H9 (cell line): ENCODE measurements around the gene UPK3B. TPM values are rescaled to one million over a fixed set of nuclear protein-coding genes. Genes with fewer than 3 reads are reported as not detected.
"Not testable (repeated sequence)": the region's sequence is repeated elsewhere in the genome, so short reads cannot be mapped to it uniquely, and the experiment has no call there.

Experiments used
- DNase-seq: peaks from one replicate; pipeline ENCODE4 v3.0.0-alpha.2; 2017
- H2AFZ ChIP-seq: one replicate; pipeline ENCODE4 v1.6.1; 2013; ENCODE audit warnings: mild to moderate bottlenecking, low read length, control low read depth, moderate library complexity
- H2AK5ac ChIP-seq: 2 replicates; pipeline ENCODE4 v1.6.1; 2013; ENCODE audit warnings: low read length, control low read depth, mixed read lengths; ENCODE audit not compliant: insufficient read length
- H2BK120ac ChIP-seq: one replicate; pipeline ENCODE4 v1.6.1; 2013; ENCODE audit warnings: low read depth, mild to moderate bottlenecking, low read length, control low read depth, inconsistent platforms; ENCODE audit not compliant: poor library complexity, severe bottlenecking
- H2BK12ac ChIP-seq: 2 replicates; pipeline ENCODE4 v1.6.1; 2013; ENCODE audit warnings: low read length, control low read depth, mixed read lengths, low read depth; ENCODE audit not compliant: insufficient read length
- H2BK15ac ChIP-seq: 2 replicates; pipeline ENCODE4 v1.6.1; 2013; ENCODE audit warnings: low read depth, low read length, control low read depth
- H2BK20ac ChIP-seq: one replicate; pipeline ENCODE4 v1.6.1; 2013; ENCODE audit warnings: low read depth, mild to moderate bottlenecking, low read length, control low read depth, inconsistent platforms; ENCODE audit not compliant: poor library complexity, severe bottlenecking
- H2BK5ac ChIP-seq: 2 replicates; pipeline ENCODE4 v1.6.1; 2013; ENCODE audit warnings: low read length, control low read depth, mixed read lengths; ENCODE audit not compliant: insufficient read length
- H3K14ac ChIP-seq: 2 replicates; pipeline ENCODE4 v1.6.1; 2013; ENCODE audit warnings: low read length, control low read depth; ENCODE audit not compliant: insufficient read depth
- H3K18ac ChIP-seq: 2 replicates; pipeline ENCODE4 v1.6.1; 2013; ENCODE audit warnings: low read depth, mild to moderate bottlenecking, mixed read lengths, low read length, control low read depth; ENCODE audit not compliant: insufficient read length
- H3K23ac ChIP-seq: 2 replicates; pipeline ENCODE4 v1.6.1; 2013; ENCODE audit warnings: low read length, control low read depth, mixed read lengths, low read depth; ENCODE audit not compliant: insufficient read length
- H3K23me2 ChIP-seq: 2 replicates; pipeline ENCODE4 v1.6.1; 2013; ENCODE audit warnings: low read depth, mild to moderate bottlenecking, mixed read lengths, low read length, control low read depth; ENCODE audit not compliant: insufficient read length, poor library complexity, severe bottlenecking
- H3K27ac ChIP-seq: 2 replicates; pipeline ENCODE4 v1.5.1; 2013; ENCODE audit warnings: low read length, control low read depth, mixed read lengths, low read depth; ENCODE audit not compliant: insufficient read length
- H3K27me3 ChIP-seq: 2 replicates; pipeline ENCODE4 v1.6.1; 2013; ENCODE audit warnings: low read length, control low read depth, inconsistent platforms; ENCODE audit not compliant: insufficient read depth
- H3K4ac ChIP-seq: 2 replicates; pipeline ENCODE4 v1.6.1; 2013; ENCODE audit warnings: low read depth, mild to moderate bottlenecking, control low read depth, inconsistent platforms, low read length, moderate library complexity
- H3K4me1 ChIP-seq: 2 replicates; pipeline ENCODE4 v1.6.1; 2013; ENCODE audit warnings: low read length, control low read depth, inconsistent platforms; ENCODE audit not compliant: insufficient read depth
- H3K4me2 ChIP-seq: 2 replicates; pipeline ENCODE4 v1.6.1; 2013; ENCODE audit warnings: low read length, control low read depth, mixed read lengths; ENCODE audit not compliant: insufficient read length, insufficient read depth
- H3K56ac ChIP-seq: 2 replicates; pipeline ENCODE4 v1.6.1; 2013; ENCODE audit warnings: low read depth, mild to moderate bottlenecking, mixed read lengths, low read length, control low read depth; ENCODE audit not compliant: insufficient read length
- H3K79me1 ChIP-seq: 2 replicates; pipeline ENCODE4 v1.6.1; 2013; ENCODE audit warnings: low read depth, mild to moderate bottlenecking, moderate library complexity, low read length, control low read depth, inconsistent platforms; ENCODE audit not compliant: insufficient read depth, poor library complexity, severe bottlenecking
- H3K79me2 ChIP-seq: 2 replicates; pipeline ENCODE4 v1.6.1; 2013; ENCODE audit warnings: low read length, control low read depth, inconsistent platforms; ENCODE audit not compliant: insufficient read depth
- H3K9ac ChIP-seq: 2 replicates; pipeline ENCODE4 v1.6.1; 2013; ENCODE audit warnings: low read length, control low read depth, mixed read lengths; ENCODE audit not compliant: insufficient read length; ENCODE audit errors: extremely low read depth
- H3K9me3 ChIP-seq: one replicate; pipeline ENCODE4 v1.6.1; 2013; ENCODE audit warnings: low read depth, low read length, inconsistent platforms; ENCODE audit not compliant: control insufficient read depth
- H3T11ph ChIP-seq: one replicate; pipeline ENCODE4 v1.6.1; 2013; ENCODE audit warnings: mild to moderate bottlenecking, low read length, control low read depth, inconsistent platforms
- H4K20me1 ChIP-seq: one replicate; pipeline ENCODE4 v1.6.1; 2013; ENCODE audit not compliant: control insufficient read depth, insufficient read length, insufficient read depth
- H4K5ac ChIP-seq: 2 replicates; pipeline ENCODE4 v1.6.1; 2013; ENCODE audit warnings: low read depth, mild to moderate bottlenecking, mixed read lengths, low read length, control low read depth; ENCODE audit not compliant: insufficient read length
- H4K8ac ChIP-seq: replicated peaks from 2 replicates; pipeline ENCODE4 v1.6.1; 2013; ENCODE audit warnings: low read length, control low read depth, mixed read lengths, low read depth; ENCODE audit not compliant: insufficient read length
- H4K91ac ChIP-seq: 2 replicates; pipeline ENCODE4 v1.6.1; 2013; ENCODE audit warnings: low read depth, mild to moderate bottlenecking, moderate library complexity, mixed read lengths, low read length, control low read depth; ENCODE audit not compliant: insufficient read length
- H3K27ac Mint-ChIP-seq, 3 experiments: 2 replicates in 2 of 3; 3 replicates in 1 of 3; pipeline ENCODE4 v1.8.0; 2020 to 2021; ENCODE audit warnings: mixed read lengths in 3 of 3, mild to moderate bottlenecking in 1 of 3, moderate library complexity in 1 of 3
- H3K27me3 Mint-ChIP-seq: 2 replicates; pipeline ENCODE4 v1.8.0; 2021; ENCODE audit warnings: low read depth, mild to moderate bottlenecking, moderate library complexity, mixed read lengths
- H3K36me3 Mint-ChIP-seq, 3 experiments: 2 replicates in 2 of 3; 3 replicates in 1 of 3; pipeline ENCODE4 v1.8.0; 2020 to 2021; ENCODE audit warnings: low read depth in 3 of 3, mixed read lengths in 3 of 3; ENCODE audit not compliant: insufficient read depth in 1 of 3
- H3K4me1 Mint-ChIP-seq, 2 experiments: 2 replicates each; pipeline ENCODE4 v1.8.0; 2020; ENCODE audit warnings: mixed read lengths in 2 of 2
- H3K4me3 Mint-ChIP-seq, 2 experiments: 2 replicates in 1 of 2; 3 replicates in 1 of 2; pipeline ENCODE4 v1.8.0; 2020 to 2021; ENCODE audit warnings: mild to moderate bottlenecking in 2 of 2, mixed read lengths in 2 of 2, moderate library complexity in 1 of 2
- H3K9me3 Mint-ChIP-seq, 2 experiments: 2 replicates in 1 of 2; 3 replicates in 1 of 2; pipeline ENCODE4 v1.8.0; 2020; ENCODE audit warnings: mild to moderate bottlenecking in 2 of 2, mixed read lengths in 2 of 2, moderate library complexity in 1 of 2
- CTCF ChIP-seq: fragments of 200-600 bp; sonication (generic); conservative IDR thresholded peaks from 3 replicates; pipeline ENCODE4 v1.8.0; 2021; ENCODE audit warnings: antibody characterized with exemption, mild to moderate bottlenecking
- WGBS: extraction: QIAGEN DNeasy Blood & Tissue Kit; methylation state at CpG from one replicate; pipeline ENCODE4 v1.1.7; 2013; ENCODE audit warnings: missing lambda C conversion rate, low lambda C conversion rate, mixed read lengths; ENCODE audit not compliant: insufficient read length; ENCODE audit errors: extremely low coverage; 5-methylcytosine and 5-hydroxymethylcytosine counted together
- total RNA-seq: library from RNA; stranded (reverse); gene quantifications from 2 replicates; pipeline ENCODE4 v1.2.1, GENCODE V29; 2021

The UPK3B gene
- total RNA-seq, 1 experiment from 2014 or later: 3.5 TPM

GRCh38 chr7:76506081-76506440, 4.3 kb upstream of the UPK3B start:
- no peak overlapping the region for H3K56ac ChIP-seq
- no CpG with 5 or more reads among the region's 5 CpGs for WGBS
- Mint-ChIP-seq H3K4me3 (no peak overlapping the region), H3K36me3 (peaks cover 0 to 22% (median 9%) of the 10 kb centered on the region in 3 experiments; a peak in 5 of 7 replicates), H3K4me1 (peaks cover 4 to 5% of the 10 kb centered on the region in 2 experiments), H3K27ac (no peak overlapping the region), H3K9me3 (no peaks in the 10 kb centered on the region), H3K27me3 (no peaks in the 10 kb centered on the region)
- no peaks in the 10 kb centered on the region for H3K9me3 ChIP-seq
- peaks cover 3% of the 10 kb centered on the region; the same call in 1 of the 2 replicates for H3K4me1 ChIP-seq
- no peaks in the 10 kb centered on the region for H3K79me1 ChIP-seq
- H4K20me1 ChIP-seq: no peaks in the 10 kb centered on the region
- no peak for DNase-seq
- no peaks in the 10 kb centered on the region for H3K79me2 ChIP-seq
- H2BK5ac ChIP-seq: no peak overlapping the region
- TF ChIP-seq CTCF: no peak
- no peak overlapping the region for H2BK12ac ChIP-seq
- H2BK120ac ChIP-seq: no peak overlapping the region
- no peaks in the 10 kb centered on the region for H3K27me3 ChIP-seq
- no peak overlapping the region for H2BK15ac ChIP-seq
- no peak overlapping the region for H3K14ac ChIP-seq
- no peak overlapping the region for H3K9ac ChIP-seq
- no peak overlapping the region for H3K4me2 ChIP-seq
- H3K23ac ChIP-seq: no peak overlapping the region
- H3K27ac ChIP-seq: no peak overlapping the region
- no peak overlapping the region for H2BK20ac ChIP-seq
- H2AFZ ChIP-seq: no peak overlapping the region
- no peak overlapping the region for H3T11ph ChIP-seq
- H3K18ac ChIP-seq: no peak overlapping the region
- H4K8ac ChIP-seq: no peak overlapping the region
- H2AK5ac ChIP-seq: no peak overlapping the region
- H3K4ac ChIP-seq: no peak overlapping the region
- no peak overlapping the region for H4K5ac ChIP-seq
- no peak overlapping the region for H4K91ac ChIP-seq
- H3K23me2 ChIP-seq: no peaks in the 10 kb centered on the region

GRCh38 chr7:76506643-76507042, 3.7 kb upstream of the UPK3B start:
- H2AFZ ChIP-seq, H3K56ac ChIP-seq, H3K23ac ChIP-seq, H3K27me3 ChIP-seq, H3K23me2 ChIP-seq, H4K5ac ChIP-seq, H3K4me1 ChIP-seq, H2BK5ac ChIP-seq, H3K4me2 ChIP-seq, H3T11ph ChIP-seq, DNase-seq, H4K8ac ChIP-seq, H3K9ac ChIP-seq, H2BK15ac ChIP-seq, H4K20me1 ChIP-seq, H2AK5ac ChIP-seq, H3K18ac ChIP-seq, H3K27me3 Mint-ChIP-seq, H3K9me3 ChIP-seq, H2BK120ac ChIP-seq, H3K4me1 Mint-ChIP-seq, H3K4ac ChIP-seq, H2BK20ac ChIP-seq, H3K4me3 Mint-ChIP-seq, H4K91ac ChIP-seq, H3K14ac ChIP-seq, H3K9me3 Mint-ChIP-seq, H2BK12ac ChIP-seq, H3K27ac ChIP-seq, H3K79me1 ChIP-seq, H3K27ac Mint-ChIP-seq, H3K79me2 ChIP-seq: not testable (repeated sequence)
- no CpG with 5 or more reads among the region's 8 CpGs for WGBS
- H3K36me3 Mint-ChIP-seq: peaks cover 0 to 18% (median 9%) of the 10 kb centered on the region in 3 experiments; a peak in 5 of 7 replicates
